Stimulated activated CD8-positive, alpha-beta memory T cell treated with anti-CD3 and anti-CD28 coated beads, Interleukin-12 subunit alpha, Interleukin-12 subunit beta, amount 100 ng/mL, for 4 hours (primary cell): ENCODE measurements around the gene ZNF646.

ENCODE experiments used
- DNase-seq: peaks from one replicate; pipeline ENCODE4 v3.0.0-alpha.2; 2020; ENCODE audit warnings: low read depth

ZNF646 gene

DNA sequence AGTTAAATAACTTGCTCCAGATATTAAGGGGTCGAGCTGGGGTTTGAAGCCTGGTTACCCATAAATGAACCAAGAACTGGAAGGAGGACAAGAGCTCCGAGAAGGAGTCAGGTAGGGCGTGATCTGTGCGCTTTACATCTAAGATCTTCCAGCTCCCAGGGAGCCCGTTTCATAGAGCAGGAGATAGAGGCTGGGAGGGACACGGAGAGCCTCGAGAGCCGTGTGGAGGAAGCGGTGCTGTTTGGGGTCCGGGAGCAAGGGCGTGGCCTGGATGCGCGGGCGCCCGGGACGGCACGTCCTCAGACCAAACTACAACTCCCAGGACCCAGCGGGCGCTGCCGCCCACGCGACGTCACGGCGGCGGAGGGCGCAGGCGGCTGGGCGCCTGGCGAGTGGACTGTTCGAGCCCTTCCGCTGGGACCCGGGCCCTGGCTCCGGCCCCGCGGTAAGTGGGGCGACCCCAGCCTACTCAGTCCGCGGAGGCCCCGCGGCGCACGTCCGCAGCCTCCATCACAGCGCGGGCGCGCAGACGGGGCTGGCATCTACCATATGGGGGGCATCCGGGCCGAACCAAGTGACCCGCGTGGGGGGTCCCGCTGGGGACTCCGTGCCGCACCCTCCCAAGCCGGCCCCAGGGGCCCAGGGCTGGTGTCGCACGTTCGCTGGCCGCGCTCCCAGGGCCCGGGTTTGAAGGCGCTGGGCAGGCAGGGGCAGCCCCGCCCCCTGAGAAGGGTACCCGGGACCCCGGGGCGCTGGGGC, 34.0 kb downstream of the ZNF646 start, which contains the start of gene BCKDK:
TSS of gene BCKDK (plus strand) at position 352 of the 759 bp plus-strand sequence. CDS start 838 bp downstream, outside the sequence.
- peak; percentile 55 for DNase-seq

DNA sequence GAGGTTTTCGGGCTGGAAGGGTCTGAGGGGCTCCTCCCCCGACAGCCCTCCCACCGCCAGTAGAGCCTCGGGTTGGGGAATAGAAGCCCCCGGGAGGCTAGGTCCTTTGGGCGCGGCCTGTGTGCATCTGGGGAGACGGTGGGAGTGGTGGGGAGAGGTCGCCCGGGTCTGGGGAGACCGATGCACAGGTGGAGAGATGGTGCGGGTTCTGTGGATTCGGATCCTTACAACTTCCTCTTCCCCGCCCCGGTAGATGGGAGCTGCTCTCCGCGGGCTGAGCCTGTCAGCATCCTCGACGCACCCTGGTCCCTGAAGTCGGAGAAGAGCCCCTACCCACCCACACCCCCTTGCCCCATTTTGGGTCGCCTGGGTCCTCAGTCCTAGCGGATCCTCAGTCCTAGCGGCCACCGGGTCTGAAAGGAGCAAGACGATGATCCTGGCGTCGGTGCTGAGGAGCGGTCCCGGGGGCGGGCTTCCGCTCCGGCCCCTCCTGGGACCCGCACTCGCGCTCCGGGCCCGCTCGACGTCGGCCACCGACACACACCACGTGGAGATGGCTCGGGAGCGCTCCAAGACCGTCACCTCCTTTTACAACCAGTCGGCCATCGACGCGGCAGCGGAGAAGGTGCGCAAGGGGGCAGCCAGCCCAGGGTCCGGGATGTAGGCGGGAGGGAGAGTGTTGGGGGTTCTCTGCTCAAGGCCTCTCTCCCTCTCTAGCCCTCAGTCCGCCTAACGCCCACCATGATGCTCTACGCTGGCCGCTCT, 34.8 kb downstream of the ZNF646 start:
- no peak for DNase-seq

DNA sequence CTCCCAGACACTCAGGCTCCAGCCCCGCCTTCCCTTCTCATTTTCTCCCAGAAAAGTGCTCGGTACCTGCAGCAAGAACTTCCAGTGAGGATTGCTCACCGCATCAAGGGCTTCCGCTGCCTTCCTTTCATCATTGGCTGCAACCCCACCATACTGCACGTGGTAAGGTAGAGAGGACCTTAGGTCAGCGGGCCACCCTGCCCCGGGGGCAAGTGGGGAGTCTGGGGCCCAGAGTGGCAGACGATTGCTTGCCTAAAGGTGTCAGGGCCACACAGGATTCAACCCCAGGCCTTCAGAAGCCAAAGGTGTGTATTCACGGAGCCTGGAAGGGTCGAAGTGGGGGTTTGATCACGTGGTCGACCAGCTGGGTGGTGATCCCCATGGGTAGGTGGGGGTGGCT, 35.4 kb downstream of the ZNF646 start:
- DNase-seq = no peak

DNA sequence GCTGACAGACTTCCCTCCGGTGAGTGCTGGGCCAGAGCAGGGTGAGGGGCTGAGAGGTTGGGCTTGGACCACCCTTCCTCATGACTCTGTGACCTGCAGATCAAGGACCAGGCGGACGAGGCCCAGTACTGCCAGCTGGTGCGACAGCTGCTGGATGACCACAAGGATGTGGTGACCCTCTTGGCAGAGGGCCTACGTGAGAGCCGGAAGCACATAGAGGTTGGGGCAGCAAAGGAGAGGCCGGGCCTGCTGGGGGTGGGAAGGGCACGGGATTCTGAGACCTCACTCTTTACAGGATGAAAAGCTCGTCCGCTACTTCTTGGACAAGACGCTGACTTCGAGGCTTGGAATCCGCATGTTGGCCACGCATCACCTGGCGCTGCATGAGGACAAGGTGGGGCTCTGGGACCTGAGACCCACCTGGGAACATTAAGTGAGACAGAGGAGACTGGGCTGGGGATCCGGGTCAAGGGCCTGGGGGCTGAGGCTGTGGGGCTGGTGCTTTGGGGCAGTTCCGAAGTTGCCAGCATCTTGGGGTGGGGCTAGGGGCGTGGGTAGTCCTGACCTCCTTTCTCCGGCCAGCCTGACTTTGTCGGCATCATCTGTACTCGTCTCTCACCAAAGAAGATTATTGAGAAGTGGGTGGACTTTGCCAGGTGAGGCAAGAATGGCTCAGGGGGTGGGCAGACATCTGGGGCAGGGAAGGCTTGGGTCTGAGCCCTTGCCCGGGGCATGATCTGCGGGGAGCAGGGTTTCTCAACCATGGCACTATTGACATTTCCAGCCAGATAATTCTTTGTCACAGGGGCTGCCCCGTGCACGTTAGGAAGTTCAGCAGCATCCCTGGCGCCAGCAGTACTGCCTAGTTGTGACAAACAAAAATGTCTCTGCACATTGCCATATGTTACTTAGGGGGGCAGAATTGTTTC, 36.1 kb downstream of the ZNF646 start:
- DNase-seq = no peak

DNA sequence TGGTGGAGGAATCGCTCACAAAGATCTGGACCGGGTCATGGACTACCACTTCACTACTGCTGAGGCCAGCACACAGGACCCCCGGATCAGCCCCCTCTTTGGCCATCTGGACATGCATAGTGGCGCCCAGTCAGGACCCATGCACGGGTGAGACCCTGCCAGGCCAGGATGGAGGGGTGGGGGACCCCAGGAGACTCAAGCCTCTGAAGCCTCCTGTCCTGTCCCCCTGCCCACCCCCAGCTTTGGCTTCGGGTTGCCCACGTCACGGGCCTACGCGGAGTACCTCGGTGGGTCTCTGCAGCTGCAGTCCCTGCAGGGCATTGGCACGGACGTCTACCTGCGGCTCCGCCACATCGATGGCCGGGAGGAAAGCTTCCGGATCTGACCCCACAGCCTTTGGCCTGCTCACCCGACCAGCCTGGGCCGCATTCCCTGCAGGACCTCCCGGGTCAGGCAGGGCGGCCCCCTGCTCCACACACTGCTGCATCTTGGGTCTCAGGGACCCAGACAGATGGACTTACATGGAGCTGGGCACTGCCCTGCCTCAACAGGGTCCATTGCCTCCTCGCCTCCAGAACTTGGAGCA, 37.8 kb downstream of the ZNF646 start:
- no peak for DNase-seq

DNA sequence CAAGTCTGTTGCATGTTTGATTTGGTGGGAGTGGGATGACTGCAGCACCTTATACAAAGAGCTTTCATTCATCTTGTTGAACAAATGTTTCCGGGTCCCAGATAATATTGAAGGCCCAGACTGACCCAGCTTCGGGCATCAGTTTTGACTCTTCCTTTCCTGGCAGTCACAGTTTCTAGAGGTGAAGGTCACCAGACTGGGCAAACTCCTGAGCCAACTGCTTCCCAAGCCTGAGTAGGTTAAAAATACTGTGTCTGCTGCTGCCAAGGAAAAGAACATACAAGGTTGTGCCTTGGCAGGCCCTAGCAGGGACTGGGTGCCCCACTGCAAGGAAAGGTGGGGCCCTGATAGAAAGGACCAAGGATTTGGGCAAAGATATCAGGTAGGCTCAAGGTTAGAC, 38.5 kb downstream of the ZNF646 start:
- DNase-seq = no peak

DNA sequence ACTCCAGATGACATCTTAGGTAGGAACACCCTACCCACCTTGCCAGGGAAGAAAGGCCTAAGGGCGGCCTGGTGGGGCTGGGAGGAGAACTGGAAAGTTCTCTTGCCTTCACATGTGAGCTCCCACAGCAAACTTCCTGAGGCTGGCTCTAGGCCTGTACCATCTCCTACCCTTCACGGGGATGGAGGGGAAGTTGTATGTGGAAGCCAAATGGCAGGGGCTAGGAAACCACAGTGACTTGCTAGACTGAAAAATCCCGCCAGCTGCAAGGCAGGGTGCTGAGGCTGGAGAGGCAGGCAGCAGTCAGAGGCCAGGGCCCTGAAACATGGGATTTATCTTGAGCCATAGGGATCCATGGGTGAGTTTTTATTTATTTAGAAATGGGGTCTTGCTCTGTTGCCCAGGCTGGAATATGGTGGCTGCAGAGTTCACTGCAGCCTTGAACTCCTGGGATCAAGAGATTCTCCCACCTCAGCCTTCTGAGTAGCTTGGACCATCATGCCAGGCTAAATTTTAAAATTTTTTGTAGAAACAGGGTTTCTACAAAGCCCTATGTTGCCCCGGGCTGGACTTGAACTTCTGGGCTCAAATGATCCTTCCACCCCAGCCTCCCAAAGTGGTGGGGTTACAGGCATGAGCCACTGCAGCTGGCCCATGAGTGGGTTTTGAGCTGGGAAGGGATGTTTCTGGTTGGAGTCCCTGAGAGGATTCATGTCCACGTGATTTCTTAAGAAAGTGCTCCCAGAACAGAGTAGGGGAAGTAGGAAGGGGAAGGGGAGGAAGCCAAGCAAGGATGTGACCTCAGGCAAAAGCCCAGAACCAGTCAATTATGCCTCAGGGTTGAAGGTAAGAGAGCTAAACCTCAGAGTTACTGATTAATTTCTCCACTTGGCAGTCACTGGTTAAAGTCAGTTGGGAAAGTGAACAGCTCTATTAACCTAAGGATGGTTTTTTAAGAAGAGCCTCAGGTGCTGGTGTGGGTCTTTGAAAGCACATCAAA, 39.2 kb downstream of the ZNF646 start:
- no peak for DNase-seq

DNA sequence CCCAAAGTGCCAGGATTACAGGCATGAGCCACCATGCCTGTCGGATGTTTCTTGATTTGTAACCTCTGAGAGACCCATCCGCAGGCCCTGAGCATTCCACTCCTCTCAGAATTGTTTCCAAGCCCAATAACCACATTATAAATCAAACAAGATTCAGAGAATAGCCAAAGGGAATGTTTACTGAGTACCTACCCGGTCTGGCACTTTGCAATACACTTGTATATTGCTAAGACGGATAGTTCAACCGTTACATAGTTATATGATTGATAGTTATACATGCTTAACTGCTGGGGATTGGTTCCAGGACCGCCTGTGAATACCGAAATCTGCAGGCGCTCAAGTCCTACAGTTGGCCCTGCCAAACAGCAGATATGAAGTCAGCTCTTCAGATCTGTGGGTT, 40.2 kb downstream of the ZNF646 start:
- no peak for DNase-seq

DNA sequence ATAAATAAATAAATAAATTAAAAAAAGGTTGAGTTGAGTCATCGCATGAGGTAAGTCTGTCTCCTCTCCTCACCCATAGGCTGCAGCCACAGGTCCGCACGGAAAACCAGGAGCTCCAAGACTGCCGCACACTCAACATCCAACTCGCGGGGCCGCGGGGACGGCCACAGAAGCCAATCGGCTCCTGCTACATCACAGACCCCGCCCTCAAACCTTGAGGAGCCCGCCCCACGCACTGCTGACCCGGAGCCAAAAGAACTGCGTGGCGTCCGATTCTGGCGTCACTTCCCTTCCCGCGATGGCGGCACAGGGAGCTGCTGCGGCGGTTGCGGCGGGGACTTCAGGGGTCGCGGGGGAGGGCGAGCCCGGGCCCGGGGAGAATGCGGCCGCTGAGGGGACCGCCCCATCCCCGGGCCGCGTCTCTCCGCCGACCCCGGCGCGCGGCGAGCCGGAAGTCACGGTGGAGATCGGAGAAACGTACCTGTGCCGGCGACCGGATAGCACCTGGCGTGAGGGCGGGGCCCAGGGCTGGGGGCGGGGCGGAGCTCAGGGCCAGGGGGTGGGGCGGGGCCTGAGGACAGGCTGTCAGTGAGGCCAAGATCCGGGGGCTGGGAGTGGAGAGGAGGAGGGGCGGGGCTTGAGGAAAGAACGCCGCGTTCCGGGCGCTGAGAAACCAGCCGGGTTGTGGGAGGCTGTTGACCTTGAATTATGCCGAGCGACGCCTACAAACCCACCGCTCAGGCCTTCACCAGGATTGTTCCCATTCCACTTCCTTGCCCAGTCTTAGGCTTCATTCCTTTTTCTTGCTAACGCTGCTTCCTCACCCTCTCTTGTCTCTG, 43.4 kb downstream of the ZNF646 start, which contains the start of gene KAT8:
TSS of gene KAT8 (plus strand) at position 281 of the 839 bp plus-strand sequence. CDS start at position 299, 18 bp downstream.
- DNase-seq = peak; percentile 94

DNA sequence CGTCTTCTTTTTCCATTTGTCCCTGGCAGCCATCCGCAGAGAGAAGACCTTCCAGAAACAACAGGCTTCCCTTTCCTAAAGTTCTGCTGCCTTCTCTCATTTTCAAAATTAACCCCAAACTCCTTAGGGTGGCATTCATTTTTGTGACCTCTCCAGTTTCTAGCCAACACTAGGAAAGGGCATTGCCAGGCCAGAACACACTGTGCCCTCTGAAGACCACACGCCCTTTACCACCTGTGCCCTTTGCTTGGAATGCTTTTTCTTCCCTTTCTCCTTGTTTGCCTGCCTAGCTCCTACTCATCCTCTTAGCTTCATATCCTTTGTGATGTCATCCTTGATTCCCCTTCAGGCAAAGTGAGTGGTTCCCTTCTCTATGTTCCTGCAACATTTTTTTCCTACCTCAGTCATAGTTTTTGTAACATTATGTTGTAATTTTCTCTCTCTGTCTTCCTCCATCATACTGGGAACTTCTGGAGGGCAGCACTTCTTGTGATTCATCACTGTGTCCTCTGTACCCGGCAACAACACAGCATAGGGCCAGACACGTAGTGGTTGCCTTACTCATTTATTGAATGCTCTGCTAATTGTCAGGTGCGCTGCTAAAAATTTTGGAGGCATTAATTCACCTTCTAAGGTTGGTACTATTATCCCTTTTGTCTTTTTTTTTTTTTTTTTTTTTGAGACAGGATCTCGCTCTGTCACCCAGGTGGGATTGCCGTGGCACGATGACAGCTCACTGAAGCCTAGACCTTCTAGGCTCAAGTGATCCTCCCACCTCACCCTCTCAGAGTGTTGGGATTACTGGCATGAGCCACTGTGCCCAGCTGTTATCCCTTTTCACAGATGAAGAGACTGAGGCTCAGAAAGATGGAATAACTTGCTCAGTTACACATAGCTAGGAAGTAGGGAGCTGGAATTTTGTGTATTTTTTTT, 44.3 kb downstream of the ZNF646 start:
- DNase-seq = no peak

DNA sequence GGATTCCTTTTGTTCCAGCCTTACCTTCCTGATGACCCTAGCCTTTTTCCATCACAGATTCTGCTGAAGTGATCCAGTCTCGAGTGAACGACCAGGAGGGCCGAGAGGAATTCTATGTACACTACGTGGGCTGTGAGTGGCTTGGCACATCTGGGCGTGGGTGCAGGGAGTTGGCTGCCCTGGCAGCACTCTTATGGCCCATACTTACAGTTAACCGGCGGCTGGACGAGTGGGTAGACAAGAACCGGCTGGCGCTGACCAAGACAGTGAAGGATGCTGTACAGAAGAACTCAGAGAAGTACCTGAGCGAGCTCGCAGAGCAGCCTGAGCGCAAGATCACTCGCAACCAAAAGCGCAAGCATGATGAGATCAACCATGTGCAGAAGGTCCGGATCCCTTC, 45.9 kb downstream of the ZNF646 start:
- DNase-seq = no peak

DNA sequence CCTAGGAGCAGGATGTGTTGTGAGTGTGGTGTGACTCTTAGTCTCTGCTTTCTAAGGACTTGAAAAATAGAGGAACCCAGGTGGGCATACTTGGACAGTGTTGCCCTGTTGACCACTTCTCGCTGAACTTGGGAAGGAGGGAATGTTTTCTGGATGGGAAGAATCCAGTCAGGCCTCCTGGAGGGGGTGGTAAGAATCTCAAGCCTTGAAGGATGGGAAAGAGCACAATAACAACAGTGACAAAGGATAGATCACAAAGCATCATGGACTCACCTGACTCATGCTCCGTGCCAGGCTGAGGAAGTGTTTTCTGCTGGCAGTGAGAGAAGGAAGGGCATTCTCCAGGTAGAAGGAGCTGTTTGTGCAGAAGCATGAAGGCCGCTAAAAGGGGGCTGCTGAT, 51.6 kb downstream of the ZNF646 start:
- DNase-seq = no peak

DNA sequence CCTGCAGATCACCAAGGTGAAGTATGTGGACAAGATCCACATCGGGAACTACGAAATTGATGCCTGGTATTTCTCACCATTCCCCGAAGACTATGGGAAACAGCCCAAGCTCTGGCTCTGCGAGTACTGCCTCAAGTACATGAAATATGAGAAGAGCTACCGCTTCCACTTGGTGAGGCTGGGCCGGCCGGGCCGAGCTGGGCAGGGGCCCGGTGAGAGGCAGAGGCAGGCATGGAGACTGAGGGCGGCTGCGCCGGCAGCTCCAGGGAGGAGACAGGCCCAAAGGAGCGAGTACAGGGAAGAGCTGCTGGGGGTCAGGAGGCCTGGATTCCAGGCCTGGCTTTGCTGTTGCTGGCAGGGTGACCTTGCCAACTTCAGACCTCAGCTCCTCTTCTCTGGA, 53.0 kb downstream of the ZNF646 start:
- DNase-seq = no peak

DNA sequence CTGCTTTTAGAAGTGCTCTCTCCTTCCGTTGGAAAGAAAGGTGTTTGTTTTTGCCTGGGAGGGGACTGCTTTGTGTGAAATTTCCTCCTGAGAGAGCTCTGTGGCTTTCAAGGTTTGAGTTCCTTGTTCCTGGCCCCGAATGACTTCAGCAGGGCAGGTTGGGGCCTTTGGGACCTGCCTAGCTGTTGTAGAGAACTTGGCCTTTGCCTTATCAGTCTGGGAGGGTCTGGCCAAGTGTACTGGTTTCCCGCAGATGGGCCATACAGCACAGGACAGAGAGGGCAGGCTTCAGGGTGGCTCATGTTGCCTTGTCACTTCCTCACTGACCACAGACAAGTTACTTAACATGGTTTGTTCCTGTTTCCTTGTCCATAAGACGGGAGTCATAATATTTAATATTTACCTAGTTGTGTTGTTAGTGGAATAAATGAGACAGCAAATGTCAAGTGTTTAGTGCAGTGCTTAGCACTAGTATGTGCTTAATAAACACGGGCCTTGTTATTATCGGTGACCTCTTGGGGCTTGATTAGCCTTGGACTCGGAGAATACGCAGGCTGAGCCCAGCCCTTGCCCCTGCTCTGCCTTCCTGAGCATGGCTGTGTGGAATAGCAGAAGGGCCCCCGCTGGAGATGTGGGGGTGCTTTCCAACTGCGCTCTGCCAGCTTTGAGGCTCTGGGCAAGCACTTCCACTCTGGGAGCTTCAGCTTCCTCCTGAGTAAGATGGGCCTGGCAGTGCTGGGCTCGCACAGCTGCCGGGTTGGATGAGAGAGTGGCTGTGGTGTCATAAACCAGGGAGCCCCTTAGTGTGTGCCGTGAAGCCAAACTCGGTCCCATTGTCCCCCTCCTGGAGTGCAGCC, 54.7 kb downstream of the ZNF646 start:
- DNase-seq = no peak

DNA sequence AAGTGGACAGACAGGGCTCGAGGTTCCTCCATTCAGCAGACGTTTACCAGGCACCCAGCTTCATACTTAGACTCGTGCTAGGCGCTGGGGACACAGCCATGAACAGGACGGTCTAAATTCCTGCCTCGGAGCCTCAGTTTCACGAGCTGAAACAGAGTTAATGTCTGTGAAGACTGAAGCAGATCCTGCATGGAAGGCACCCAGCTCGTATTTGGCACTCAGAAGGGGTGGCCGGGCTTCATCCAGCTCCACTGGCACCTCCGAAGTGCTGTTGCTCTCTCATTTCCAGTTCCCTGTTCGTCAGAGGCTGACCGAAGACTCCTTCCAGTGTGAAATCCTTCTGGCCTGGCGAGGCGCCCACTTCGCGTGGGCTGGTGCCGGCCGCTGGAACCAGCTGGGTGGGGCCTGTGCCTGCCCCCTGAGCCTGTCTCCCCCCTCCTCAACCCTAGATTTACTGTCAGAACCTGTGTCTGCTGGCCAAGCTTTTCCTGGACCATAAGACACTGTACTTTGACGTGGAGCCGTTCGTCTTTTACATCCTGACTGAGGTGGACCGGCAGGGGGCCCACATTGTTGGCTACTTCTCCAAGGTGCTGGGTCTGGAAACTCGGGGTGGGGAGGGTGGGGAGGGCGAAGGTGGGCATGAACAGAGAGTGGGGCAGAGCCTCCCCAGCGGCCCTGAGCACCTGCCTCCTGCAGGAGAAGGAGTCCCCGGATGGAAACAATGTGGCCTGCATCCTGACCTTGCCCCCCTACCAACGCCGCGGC, 55.5 kb downstream of the ZNF646 start:
- no peak for DNase-seq

DNA sequence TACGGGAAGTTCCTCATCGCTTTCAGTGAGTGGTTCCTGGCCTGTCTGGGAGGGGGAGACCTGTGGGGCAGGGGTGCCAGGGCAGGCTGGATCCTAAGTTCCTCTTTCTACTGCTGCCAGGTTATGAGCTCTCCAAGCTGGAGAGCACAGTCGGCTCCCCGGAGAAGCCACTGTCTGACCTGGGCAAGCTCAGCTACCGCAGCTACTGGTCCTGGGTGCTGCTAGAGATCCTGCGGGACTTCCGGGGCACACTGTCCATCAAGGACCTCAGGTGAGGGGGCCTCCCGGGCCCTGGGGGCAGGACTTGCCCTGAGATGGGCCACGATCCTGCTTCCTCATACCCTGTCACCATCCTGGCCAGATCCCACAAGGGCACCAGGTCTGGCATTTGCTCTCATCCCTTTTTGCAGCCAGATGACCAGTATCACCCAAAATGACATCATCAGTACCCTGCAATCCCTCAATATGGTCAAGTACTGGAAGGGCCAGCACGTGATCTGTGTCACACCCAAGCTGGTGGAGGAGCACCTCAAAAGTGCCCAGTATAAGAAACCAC, 56.2 kb downstream of the ZNF646 start:
- no peak for DNase-seq
